ENCODE data around the gene CDC42BPA.
A peak's percentile ranks its signal among the peaks of the same experiment; 100 is the strongest.

GRCh38 chr1:226940029-226940805 lies 378.1 kb downstream of the CDC42BPA start, which contains the start of gene COQ8A:
- TF ChIP-seq CTCF (IDR thresholded peaks at IDR 0.05; ENCODE audit: control extremely low read depth in 1 of 3, insufficient read depth in 1 of 3, low read depth in 1 of 3, low read length in 3 of 3) = no peak
- no peak for TF ChIP-seq GTF2F1 (IDR thresholded peaks at IDR 0.05; ENCODE audit: borderline replicate concordance, low read depth, low read length)
- TF ChIP-seq POLR2A (IDR thresholded peaks at IDR 0.05; ENCODE audit: control extremely low read depth in 1 of 2, low read depth in 2 of 2, low read length in 2 of 2) = no peak; a peak in 1 of 3 replicates
- no peak; the same call in 1 of the 2 replicates for TF ChIP-seq POLR2AphosphoS5 (IDR thresholded peaks at IDR 0.05; ENCODE audit: low read depth, low read length)
- TF ChIP-seq HDAC2 (IDR thresholded peaks at IDR 0.05; ENCODE audit: borderline replicate concordance in 1 of 2, low read depth in 2 of 2, low read length in 2 of 2) = peak in 1 of 2 experiments; percentile 49; a peak in 1 of 4 replicates
- no peak for TF ChIP-seq ASH2L (IDR thresholded peaks at IDR 0.05; ENCODE audit: low read length)
- no peak for TF ChIP-seq RFX5 (IDR thresholded peaks at IDR 0.05; ENCODE audit: borderline replicate concordance, low read depth, low read length)
- TF ChIP-seq RNF2 (IDR thresholded peaks at IDR 0.05; ENCODE audit: borderline replicate concordance, low read depth, low read length, missing control alignments, poor library complexity, severe bottlenecking) = peak; percentile 44
- no peak for TF ChIP-seq CEBPB (IDR thresholded peaks at IDR 0.05; ENCODE audit: low read depth, low read length)
- TF ChIP-seq TEAD4 (IDR thresholded peaks at IDR 0.05; ENCODE audit: low read depth, low read length) = no peak
- no peak for TF ChIP-seq BRCA1 (IDR thresholded peaks at IDR 0.05; ENCODE audit: low read depth, low read length)
- TF ChIP-seq EZH2 (IDR thresholded peaks at IDR 0.05; ENCODE audit: low read depth, low read length, severe bottlenecking) = no peak
- no peak for TF ChIP-seq ATF2 (IDR thresholded peaks at IDR 0.05; ENCODE audit: low read length)
- TF ChIP-seq EP300 (IDR thresholded peaks at IDR 0.05; ENCODE audit: borderline replicate concordance in 1 of 2, low read depth in 2 of 2, low read length in 2 of 2) = no peak

Measured in H1 (cell line).